K562 (cell line): ENCODE measurements around the gene PHF12. TPM values are rescaled to one million over a fixed set of nuclear protein-coding genes. Genes with fewer than 3 reads are reported as not detected.

Source experiments
- ATAC-seq: fragments of 200-7000 bp; cut with Tn5 transposase; 3 replicates; pipeline ENCODE4 v1.9.1; 2020; ENCODE audit warnings: moderate library complexity
- BruUV-seq: library from RNA; stranded (reverse); fragments of 400-500 nt; replicated peaks from 2 replicates; lab custom pipeline; 2021; lab: Mats Ljungman, UMichigan
- CTCF ChIA-PET: fragments of 300-600 bp; formaldehyde crosslinking; extraction: SDS; loops from one replicate; lab custom pipeline; 2021; ENCODE audit warnings: low intra/inter-chr PET ratio; lab: Yijun Ruan, JAX
- POLR2A ChIA-PET: fragments of 300-600, 350-650 bp; sonication (Branson Sonifier 250); formaldehyde crosslinking; extraction: SDS; loops from one replicate; lab custom pipeline; 2021; ENCODE audit warnings: antibody characterized with exemption, inconsistent platforms; lab: Yijun Ruan, JAX
- DNase-seq, 4 experiments: peaks; one replicate each; pipeline versions ENCODE4 v3.0.0 to v3.0.0-alpha.2; 2011 to 2018; ENCODE audit warnings: low spot score in 3 of 4, mixed read lengths in 3 of 4; ENCODE audit errors: extremely low read depth in 1 of 4
- FAIRE-seq: peaks from 2 replicates; lab custom pipeline; 2011; peaks lifted over from hg19 to GRCh38; lab: Jason Lieb, UNC
- H2AFZ ChIP-seq: 2 replicates; pipeline ENCODE4 v1.6.0; 2011; ENCODE audit warnings: low read depth, low read length, control low read depth, inconsistent platforms
- H3K27ac ChIP-seq: fragments of 200-600 bp; 3 replicates; pipeline ENCODE4 v1.8.0; 2011; ENCODE audit warnings: low read depth, mild to moderate bottlenecking, control low read depth, inconsistent platforms, low read length, moderate library complexity, mixed read lengths; ENCODE audit errors: extremely low read depth
- H3K27me3 ChIP-seq, 2 experiments: fragments of 300-600 bp in 1 of 2; 2 replicates in 1 of 2; 3 replicates in 1 of 2; pipeline versions ENCODE4 v1.6.0 to v1.8.0; 2011; ENCODE audit warnings: inconsistent platforms in 2 of 2, low read length in 2 of 2, mild to moderate bottlenecking in 1 of 2, mixed read lengths in 1 of 2, moderate library complexity in 1 of 2; ENCODE audit not compliant: control insufficient read depth in 2 of 2, insufficient read depth in 2 of 2
- H3K36me3 ChIP-seq: fragments of 300-600 bp; 3 replicates; pipeline ENCODE4 v1.8.0; 2011; ENCODE audit warnings: mild to moderate bottlenecking, low read length, inconsistent platforms; ENCODE audit not compliant: control insufficient read depth, insufficient read depth
- H3K4me1 ChIP-seq, 2 experiments: fragments of 200-600 bp in 1 of 2; replicated peaks in 1 of 2; 2 replicates in 1 of 2; 3 replicates in 1 of 2; pipeline versions ENCODE4 v1.5.1 to v1.8.0; 2011; ENCODE audit warnings: inconsistent platforms in 2 of 2, low read length in 2 of 2, mild to moderate bottlenecking in 1 of 2, mixed read lengths in 1 of 2, moderate library complexity in 1 of 2; ENCODE audit not compliant: control insufficient read depth in 2 of 2, insufficient read depth in 2 of 2
- H3K4me2 ChIP-seq: 2 replicates; pipeline ENCODE4 v1.6.1; 2011; ENCODE audit warnings: low read length, control low read depth, inconsistent platforms, mixed read lengths; ENCODE audit not compliant: insufficient read depth
- H3K4me3 ChIP-seq: fragments of 200-600 bp; sonication (generic), shearing (Covaris generic); 2 replicates; pipeline ENCODE4 v1.5.1; 2016; ENCODE audit warnings: control low read depth, inconsistent platforms
- H3K79me2 ChIP-seq: fragments of 200-600 bp; 3 replicates; pipeline ENCODE4 v1.8.0; 2011; ENCODE audit warnings: low read length, inconsistent platforms; ENCODE audit not compliant: control insufficient read depth, insufficient read depth
- H3K9ac ChIP-seq, 2 experiments: 2 replicates each; pipeline versions ENCODE4 v1.6.0 to v1.6.1; 2011; ENCODE audit warnings: low read depth in 2 of 2, low read length in 2 of 2, control low read depth in 1 of 2, inconsistent platforms in 1 of 2, mild to moderate bottlenecking in 1 of 2, mixed read lengths in 1 of 2; ENCODE audit not compliant: insufficient read depth in 1 of 2
- H3K9me1 ChIP-seq: one replicate; pipeline ENCODE4 v1.6.0; 2011; ENCODE audit warnings: inconsistent platforms, mild to moderate bottlenecking, low read length, moderate library complexity; ENCODE audit not compliant: control insufficient read depth, insufficient read depth
- H3K9me3 ChIP-seq: replicated peaks from 2 replicates; pipeline ENCODE4 v1.5.1; 2011; ENCODE audit warnings: low read depth, low read length, inconsistent platforms; ENCODE audit not compliant: control insufficient read depth, insufficient read depth
- H4K20me1 ChIP-seq: replicated peaks from 2 replicates; pipeline ENCODE4 v1.6.1; 2011; ENCODE audit warnings: low read length, inconsistent platforms, mixed read lengths; ENCODE audit not compliant: control insufficient read depth, insufficient read depth
- SMAD3 ChIP-seq: fragments of 450-650 bp; formaldehyde crosslinking; conservative IDR thresholded peaks from 2 replicates; pipeline ENCODE4 v1.4.0; 2020; ENCODE audit warnings: mild to moderate bottlenecking
- ZNF764 ChIP-seq: fragments of 250-450 bp; sonication (Bioruptor Pico); IDR thresholded peaks from 2 replicates; pipeline ENCODE4 v1.4.0; 2020; ENCODE audit warnings: low read depth, mild to moderate bottlenecking, moderate library complexity
- WGBS: fragments of 100-300 bp; shearing (Covaris generic); methylation state at CpG from one replicate; pipeline ENCODE4 v1.1.6; 2016; ENCODE audit warnings: low coverage, mixed read lengths; ENCODE audit not compliant: insufficient coverage; ENCODE audit errors: missing lambda C conversion rate; 5-methylcytosine and 5-hydroxymethylcytosine counted together
- in situ Hi-C: fragments of 300-500 bp; cut with MboI; formaldehyde crosslinking; loops from 4 replicates; pipeline ENCODE4 v1.15.0; 2018; ENCODE audit warnings: inconsistent platforms, mixed read lengths
- intact Hi-C: fragments of 100-400 bp; cut with micrococcal nuclease; formaldehyde crosslinking; loops from 2 replicates; pipeline ENCODE4 v1.14.2; 2022
- polyA plus RNA-seq, 8 experiments: library from polyadenylated mRNA; depleted of rRNA in 4 of 8; stranded (reverse) in 5 of 8; unstranded in 3 of 8; fragments of >200 nt; fragmentation: Nextera tagmentation in 2 of 8; fragmentation: Illumina TruSeq in 1 of 8; extraction: Ambion mirVana in 2 of 8; extraction: Trizol in 1 of 8; gene quantifications; 2 replicates each; pipeline versions ENCODE4 v1.2.1 to v1.2.3, GENCODE V29; 2011 to 2014; ENCODE audit warnings: inconsistent platforms in 1 of 8, missing spikeins in 1 of 8
- total RNA-seq, 7 experiments: library from RNA; depleted of rRNA in 6 of 7; stranded (reverse); fragments of >200 nt in 6 of 7; fragmentation: Illumina TruSeq in 2 of 7; extraction: Trizol in 2 of 7; gene quantifications; 2 replicates each; pipeline versions ENCODE4 v1.2.1 to v1.2.3, GENCODE V29; 2011 to 2021; ENCODE audit warnings: low replicate concordance in 1 of 7
- TF ChIP-seq, protein P1 (sequence below): fragments of 450-650 bp; IDR thresholded peaks from 2 replicates; pipeline ENCODE4 v1.6.1; 2017; ENCODE audit warnings: antibody characterized with exemption

The PHF12 gene
- total and polyA plus RNA-seq, 9 of the 15 experiments (the other 6 are each of a cell fraction or from before 2014, with no cell fraction given), result 0.82 to 31.3 (median 13.5) TPM

DNA sequence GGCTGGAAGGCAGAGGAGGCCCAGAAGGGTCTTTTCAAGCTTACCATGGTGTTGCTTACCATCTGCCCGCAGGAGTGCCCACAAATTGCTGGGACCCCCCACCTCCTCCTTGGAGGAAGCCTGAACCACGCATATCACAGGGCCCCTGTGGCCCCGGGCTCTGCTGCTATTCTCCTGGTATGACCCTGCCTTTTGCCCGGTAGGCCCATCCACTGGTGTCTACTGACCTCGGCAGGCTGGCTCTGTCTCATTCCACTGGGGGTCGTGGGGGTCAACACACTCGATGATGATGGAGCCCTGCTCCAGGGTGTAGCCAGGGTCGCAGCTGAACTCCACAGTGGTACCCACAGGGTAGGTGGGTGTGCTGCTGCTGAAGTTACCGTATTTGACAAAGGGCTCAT, 8.2 kb upstream of the PHF12 start:
- Histone ChIP-seq H3K9ac (peak overlapping the region in 1 of 2 experiments; percentile 7; a peak in 1 of 4 replicates), H3K27me3 (peaks cover 46 to 70% of the 10 kb centered on the region in 2 experiments), H3K79me2 (no peaks in the 10 kb centered on the region), H3K4me2 (no peak overlapping the region), H3K4me3 (no peak overlapping the region), H3K9me1 (no peaks in the 10 kb centered on the region), H3K4me1 (no peaks in the 10 kb centered on the region), H3K27ac (no peak overlapping the region), H3K9me3 (no peaks in the 10 kb centered on the region), H3K36me3 (no peaks in the 10 kb centered on the region), H4K20me1 (0 out of 2 replicates have a peak, but pooled peaks cover 6% of the 10 kb centered on the region), H2AFZ (no peak overlapping the region)
- in situ Hi-C loops, result no loop called here
- WGBS, result 7% methylated on average over 9 of the region's 9 CpGs
- intact Hi-C loops, result no loop called here
- CTCF ChIA-PET, result no interaction called here
- FAIRE-seq (no peak), DNase-seq (no peak), ATAC-seq (no peak)
- BruUV-seq, result no TSS peak
- POLR2A ChIA-PET, result interaction anchor here (1.0 kb wide), 1 partner anchor 26 kb away, joined by 3 read pairs; no protein-coding TSS in a partner anchor
- no peak for TF ChIP-seq SMAD3 (CRISPR knock-in tag)
- no peak for TF ChIP-seq ZNF764 (CRISPR knock-in tag)
- TF ChIP-seq, protein P1, sequence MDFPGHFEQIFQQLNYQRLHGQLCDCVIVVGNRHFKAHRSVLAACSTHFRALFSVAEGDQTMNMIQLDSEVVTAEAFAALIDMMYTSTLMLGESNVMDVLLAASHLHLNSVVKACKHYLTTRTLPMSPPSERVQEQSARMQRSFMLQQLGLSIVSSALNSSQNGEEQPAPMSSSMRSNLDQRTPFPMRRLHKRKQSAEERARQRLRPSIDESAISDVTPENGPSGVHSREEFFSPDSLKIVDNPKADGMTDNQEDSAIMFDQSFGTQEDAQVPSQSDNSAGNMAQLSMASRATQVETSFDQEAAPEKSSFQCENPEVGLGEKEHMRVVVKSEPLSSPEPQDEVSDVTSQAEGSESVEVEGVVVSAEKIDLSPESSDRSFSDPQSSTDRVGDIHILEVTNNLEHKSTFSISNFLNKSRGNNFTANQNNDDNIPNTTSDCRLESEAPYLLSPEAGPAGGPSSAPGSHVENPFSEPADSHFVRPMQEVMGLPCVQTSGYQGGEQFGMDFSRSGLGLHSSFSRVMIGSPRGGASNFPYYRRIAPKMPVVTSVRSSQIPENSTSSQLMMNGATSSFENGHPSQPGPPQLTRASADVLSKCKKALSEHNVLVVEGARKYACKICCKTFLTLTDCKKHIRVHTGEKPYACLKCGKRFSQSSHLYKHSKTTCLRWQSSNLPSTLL, result no peak
